Loucy (cell line): ENCODE data around the gene CNOT11.

Experiments used
- CTCF ChIP-seq: fragments of 200-600 bp; sonication (generic); conservative IDR thresholded peaks from 2 replicates; pipeline ENCODE4 v1.5.1; 2014; ENCODE audit warnings: mild to moderate bottlenecking, antibody characterized with exemption, low read length
- EZH2phosphoT487 ChIP-seq: fragments of 200-600 bp; IDR thresholded peaks from 2 replicates; pipeline ENCODE4 v1.6.1; 2018; ENCODE audit warnings: antibody characterized with exemption, mild to moderate bottlenecking, moderate library complexity, borderline replicate concordance

- TF ChIP-seq CTCF (no peak), EZH2phosphoT487 (no peak)
These were observed 15.3 kb downstream of the CNOT11 start for GRCh38 chr2:101267671-101268656.
